HL-60 (cell line): ENCODE results near the gene ZNF496.

Source experiments
- DNase-seq, 2 experiments: peaks; one replicate each; pipeline ENCODE4 v3.0.0-alpha.2; 2010 to 2020; ENCODE audit warnings: low read depth in 1 of 2, low spot score in 1 of 2
- H3K27ac ChIP-seq: fragments of 250-450 bp; sonication (Bioruptor Pico); replicated peaks from 2 replicates; pipeline ENCODE4 v1.5.1; 2020; ENCODE audit warnings: mild to moderate bottlenecking, moderate library complexity
- H3K27me3 ChIP-seq: fragments of 250-450 bp; sonication (Bioruptor Pico); 2 replicates; pipeline ENCODE4 v1.5.1; 2021; ENCODE audit warnings: mild to moderate bottlenecking, moderate library complexity; ENCODE audit not compliant: insufficient read depth, poor library complexity, severe bottlenecking
- H3K4me3 ChIP-seq: replicated peaks from 2 replicates; pipeline ENCODE4 v1.5.1; 2011; ENCODE audit warnings: mild to moderate bottlenecking, control low read depth, low read length; ENCODE audit not compliant: insufficient read depth
- CTCF ChIP-seq: IDR thresholded peaks from one replicate; pipeline ENCODE4 v1.5.1; 2011; ENCODE audit warnings: low read length, control low read depth, inconsistent platforms; ENCODE audit not compliant: insufficient read depth
- GABPA ChIP-seq: IDR thresholded peaks from 2 replicates; pipeline ENCODE4 v1.6.1; 2012; ENCODE audit warnings: low read depth
- POLR2AphosphoS5 ChIP-seq: IDR thresholded peaks from 2 replicates; pipeline ENCODE4 v1.6.1; 2012; ENCODE audit warnings: low read depth
- SPI1 ChIP-seq: IDR thresholded peaks from 2 replicates; pipeline ENCODE4 v1.6.1; 2012; ENCODE audit warnings: low read depth, mild to moderate bottlenecking, borderline replicate concordance
- TF ChIP-seq, protein P1 (sequence below): IDR thresholded peaks from 2 replicates; pipeline ENCODE4 v1.6.1; 2012; ENCODE audit warnings: low read depth; ENCODE audit not compliant: insufficient replicate concordance

ZNF496 gene

GRCh38 chr1:247303216-247303615 is 28.5 kb downstream of the ZNF496 start:
- TF ChIP-seq, protein P1, sequence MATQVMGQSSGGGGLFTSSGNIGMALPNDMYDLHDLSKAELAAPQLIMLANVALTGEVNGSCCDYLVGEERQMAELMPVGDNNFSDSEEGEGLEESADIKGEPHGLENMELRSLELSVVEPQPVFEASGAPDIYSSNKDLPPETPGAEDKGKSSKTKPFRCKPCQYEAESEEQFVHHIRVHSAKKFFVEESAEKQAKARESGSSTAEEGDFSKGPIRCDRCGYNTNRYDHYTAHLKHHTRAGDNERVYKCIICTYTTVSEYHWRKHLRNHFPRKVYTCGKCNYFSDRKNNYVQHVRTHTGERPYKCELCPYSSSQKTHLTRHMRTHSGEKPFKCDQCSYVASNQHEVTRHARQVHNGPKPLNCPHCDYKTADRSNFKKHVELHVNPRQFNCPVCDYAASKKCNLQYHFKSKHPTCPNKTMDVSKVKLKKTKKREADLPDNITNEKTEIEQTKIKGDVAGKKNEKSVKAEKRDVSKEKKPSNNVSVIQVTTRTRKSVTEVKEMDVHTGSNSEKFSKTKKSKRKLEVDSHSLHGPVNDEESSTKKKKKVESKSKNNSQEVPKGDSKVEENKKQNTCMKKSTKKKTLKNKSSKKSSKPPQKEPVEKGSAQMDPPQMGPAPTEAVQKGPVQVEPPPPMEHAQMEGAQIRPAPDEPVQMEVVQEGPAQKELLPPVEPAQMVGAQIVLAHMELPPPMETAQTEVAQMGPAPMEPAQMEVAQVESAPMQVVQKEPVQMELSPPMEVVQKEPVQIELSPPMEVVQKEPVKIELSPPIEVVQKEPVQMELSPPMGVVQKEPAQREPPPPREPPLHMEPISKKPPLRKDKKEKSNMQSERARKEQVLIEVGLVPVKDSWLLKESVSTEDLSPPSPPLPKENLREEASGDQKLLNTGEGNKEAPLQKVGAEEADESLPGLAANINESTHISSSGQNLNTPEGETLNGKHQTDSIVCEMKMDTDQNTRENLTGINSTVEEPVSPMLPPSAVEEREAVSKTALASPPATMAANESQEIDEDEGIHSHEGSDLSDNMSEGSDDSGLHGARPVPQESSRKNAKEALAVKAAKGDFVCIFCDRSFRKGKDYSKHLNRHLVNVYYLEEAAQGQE, result no peak
- TF ChIP-seq SPI1 (no peak), CTCF (no peak), POLR2AphosphoS5 (no peak), GABPA (no peak)
- Histone ChIP-seq H3K4me3 (no peak overlapping the region), H3K27ac (no peak overlapping the region), H3K27me3 (no peaks in the 10 kb centered on the region)
- no peak for DNase-seq

DNA sequence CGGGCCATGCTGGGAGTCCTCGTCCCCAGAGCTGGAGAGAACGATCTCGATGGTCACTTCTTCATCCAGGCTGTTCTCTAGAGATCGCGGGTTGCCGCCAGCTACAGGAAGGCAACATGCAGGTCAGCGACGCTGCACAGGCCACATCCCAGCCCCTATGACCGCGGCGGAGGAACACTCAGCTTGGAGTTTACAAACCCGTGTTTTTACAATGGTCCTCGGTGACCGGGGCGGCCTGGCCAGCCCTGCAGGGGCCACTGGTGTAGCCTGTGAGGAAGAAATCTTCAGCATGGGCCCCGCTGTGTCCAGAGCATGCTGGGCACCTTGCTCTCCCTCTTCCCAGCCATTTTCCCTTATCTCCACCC is 30.5 kb downstream of the ZNF496 start:
- no peak overlapping the region for H3K4me3 ChIP-seq
- no peak for DNase-seq
- H3K27ac ChIP-seq, result no peak overlapping the region
- no peaks in the 10 kb centered on the region for H3K27me3 ChIP-seq
- no peak for TF ChIP-seq GABPA
- TF ChIP-seq CTCF, result no peak
- no peak for TF ChIP-seq SPI1
- TF ChIP-seq, protein P1, result no peak
- no peak for TF ChIP-seq POLR2AphosphoS5

DNA sequence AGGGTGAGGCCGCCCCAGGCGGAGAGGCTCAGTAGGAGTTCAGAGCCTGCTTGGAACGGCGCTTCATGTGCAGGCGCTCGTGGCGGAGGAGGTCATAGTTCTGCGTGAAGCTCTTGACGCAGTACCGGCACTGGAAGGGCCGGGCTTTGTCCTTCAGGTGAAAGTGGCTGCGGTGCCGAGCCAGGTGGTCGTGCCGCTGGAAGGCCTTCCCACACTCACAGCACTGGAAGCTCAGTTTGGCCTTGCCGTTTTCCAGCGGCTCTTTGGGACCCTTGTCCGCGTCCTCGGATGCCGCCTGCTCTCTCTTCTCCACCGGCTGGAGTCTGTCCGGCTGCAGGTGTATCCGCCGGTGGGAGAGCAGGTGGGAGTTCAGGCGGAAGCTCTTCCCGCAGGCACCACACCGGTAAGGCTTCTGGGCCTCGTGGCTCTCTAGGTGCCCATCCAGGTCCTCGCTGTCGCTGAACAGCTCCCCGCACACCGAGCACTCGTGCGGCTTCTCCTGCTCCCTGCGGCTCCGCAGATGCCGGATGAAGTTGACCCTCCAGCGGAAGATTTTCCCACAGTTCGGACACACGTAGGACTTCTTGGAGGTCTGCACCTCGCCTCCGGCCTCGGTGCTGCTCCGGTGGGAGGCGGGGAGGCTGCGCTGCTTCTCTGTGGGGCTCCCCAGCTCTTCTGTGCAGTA is 31.0 kb downstream of the ZNF496 start:
- Histone ChIP-seq H3K27ac (no peak overlapping the region), H3K27me3 (no peaks in the 10 kb centered on the region), H3K4me3 (no peak overlapping the region)
- no peak for TF ChIP-seq GABPA
- TF ChIP-seq POLR2AphosphoS5, result no peak
- no peak for TF ChIP-seq SPI1
- TF ChIP-seq, protein P1, result no peak
- no peak for TF ChIP-seq CTCF
- no peak for DNase-seq
